ENCODE results near the gene CREBL2. TPM values are rescaled to one million over a fixed set of nuclear protein-coding genes. Genes with fewer than 3 reads are reported as not detected.
A peak's percentile ranks its signal among the peaks of the same experiment; 100 is the strongest.
"Not testable (repeated sequence)": the region's sequence is repeated elsewhere in the genome, so short reads cannot be mapped to it uniquely, and the experiment has no call there.

Gene CREBL2
- total RNA-seq, 2 experiments from 2014 or later: 13.2 to 14.3 TPM

DNA sequence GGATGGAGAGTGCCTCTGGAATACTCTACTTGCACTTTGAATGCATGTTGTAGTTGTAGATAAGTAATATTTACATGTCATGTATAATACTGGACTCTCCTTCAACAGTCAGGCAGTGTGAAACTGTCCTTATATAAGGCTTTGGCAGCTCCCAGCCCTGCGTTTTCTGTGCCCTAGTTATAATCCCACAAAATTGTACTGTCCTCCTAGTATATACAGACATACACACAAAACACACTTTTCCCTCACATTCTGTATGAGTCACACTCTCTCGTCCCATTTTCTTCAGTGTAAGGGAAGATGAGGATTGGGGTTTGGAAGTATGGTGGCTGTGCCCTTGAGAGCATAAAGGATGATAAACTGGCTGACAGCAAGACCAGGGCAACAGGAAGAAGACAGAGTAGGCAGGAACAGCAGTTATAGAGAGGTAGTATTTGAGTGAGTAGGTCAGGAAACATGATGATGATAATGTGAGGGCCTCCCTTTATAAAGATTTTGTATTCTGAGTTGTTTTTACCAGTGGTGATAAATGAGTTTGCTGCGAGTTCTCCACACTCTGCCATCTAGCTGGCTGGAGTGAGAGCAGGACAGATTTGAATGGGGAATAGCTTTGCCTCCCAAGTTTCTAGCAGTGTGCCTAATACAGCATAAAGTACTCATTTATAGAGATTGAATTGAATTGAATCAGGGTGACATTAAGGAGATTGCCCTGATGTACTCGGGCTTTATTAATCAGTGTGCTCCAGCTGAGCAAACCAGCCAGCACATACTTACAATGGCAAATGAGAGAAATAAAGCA is 5.0 kb downstream of the CREBL2 start:
- H3K4me1 Mint-ChIP-seq (ENCODE audit: low read depth): peaks cover 45% of the 10 kb centered on the region
- no peaks in the 10 kb centered on the region for H3K27me3 Mint-ChIP-seq (ENCODE audit: low read depth)
- peaks cover 31% of the 10 kb centered on the region for H3K36me3 Mint-ChIP-seq (ENCODE audit: low read depth)
- H3K27ac Mint-ChIP-seq: peak overlapping the region; percentile 8
- H3K9me3 Mint-ChIP-seq (ENCODE audit: insufficient read depth): no peaks in the 10 kb centered on the region
- POLR2A ChIA-PET: interaction anchor here (0.7 to 1.5 kb wide), 4 partner anchors 28 to 102 kb away, joined by 3 to 7 read pairs (median 3); no protein-coding TSS in a partner anchor
- DNase-seq (no peak), ATAC-seq (no peak)
- no peak overlapping the region for H3K4me3 Mint-ChIP-seq
- CTCF ChIA-PET: interaction anchor here (0.8 to 2.1 kb wide), 9 partner anchors 13 to 232 kb away, joined by 3 to 5 read pairs (median 3); no protein-coding TSS in a partner anchor

- H3K4me1 Mint-ChIP-seq (ENCODE audit: low read depth): peaks cover 52% of the 10 kb centered on the region
- POLR2A ChIA-PET; ATAC-seq; H3K27me3 Mint-ChIP-seq (ENCODE audit: low read depth); H3K27ac Mint-ChIP-seq; H3K9me3 Mint-ChIP-seq (ENCODE audit: insufficient read depth); H3K4me3 Mint-ChIP-seq; CTCF ChIA-PET; DNase-seq: not testable (repeated sequence)
- H3K36me3 Mint-ChIP-seq (ENCODE audit: low read depth): peaks cover 31% of the 10 kb centered on the region
Measured at GRCh38 chr12:12618064-12618463, 6.4 kb downstream of the CREBL2 start.

DNA sequence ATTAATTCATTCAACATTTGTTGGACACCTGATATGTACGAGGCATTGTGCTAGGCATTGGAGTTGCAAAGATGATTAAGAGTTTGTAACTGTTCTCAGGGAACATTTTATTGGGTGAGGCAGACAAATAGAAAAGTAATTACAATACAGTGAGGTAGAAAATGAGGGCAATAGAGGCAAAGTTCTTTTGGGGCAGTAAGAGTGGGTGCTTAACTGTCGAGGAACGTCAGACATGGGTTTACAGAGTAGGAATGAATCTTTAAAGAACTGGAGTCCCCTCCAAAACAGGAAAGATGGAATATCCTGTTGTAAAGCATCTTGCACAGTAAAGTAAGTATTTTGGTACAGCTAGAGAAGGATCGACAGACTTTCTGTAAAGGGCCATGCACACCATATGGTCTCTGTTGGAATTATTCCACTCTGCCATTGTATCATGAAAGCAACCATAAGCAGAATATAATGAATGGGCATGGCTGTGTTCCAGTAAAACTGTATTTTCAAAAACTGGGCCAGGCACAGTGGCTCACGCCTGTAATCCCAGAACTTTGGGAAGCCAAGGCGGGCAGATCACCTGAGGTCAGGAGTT is 9.1 kb downstream of the CREBL2 start:
- Mint-ChIP-seq H3K27ac (no peak overlapping the region), H3K9me3 (ENCODE audit: insufficient read depth) (peaks cover 4% of the 10 kb centered on the region), H3K27me3 (ENCODE audit: low read depth) (no peaks in the 10 kb centered on the region), H3K4me3 (no peak overlapping the region), H3K36me3 (ENCODE audit: low read depth) (peaks cover 35% of the 10 kb centered on the region), H3K4me1 (ENCODE audit: low read depth) (peaks cover 50% of the 10 kb centered on the region)
- DNase-seq (no peak), ATAC-seq (no peak)
- POLR2A ChIA-PET: interaction anchor here (0.6 to 1.3 kb wide), 2 partner anchors 115 to 223 kb away, joined by 3 read pairs; no protein-coding TSS in a partner anchor
- CTCF ChIA-PET: interaction anchor here (0.7 kb wide), 1 partner anchor 116 kb away, joined by 3 read pairs; no protein-coding TSS in a partner anchor

GRCh38 chr12:12622418-12622817 is 10.7 kb downstream of the CREBL2 start:
- peaks cover 38% of the 10 kb centered on the region for H3K4me1 Mint-ChIP-seq (ENCODE audit: low read depth)
- peaks cover 27% of the 10 kb centered on the region for H3K36me3 Mint-ChIP-seq (ENCODE audit: low read depth)
- DNase-seq (peak; percentile 31), ATAC-seq (peak; percentile 72)
- H3K4me3 Mint-ChIP-seq: peak overlapping the region; percentile 36
- H3K27me3 Mint-ChIP-seq (ENCODE audit: low read depth): no peaks in the 10 kb centered on the region
- ChIA-PET CTCF (interaction anchor here (1.0 to 1.4 kb wide), 3 partner anchors 23 to 33 kb away, joined by 3 to 4 read pairs (median 3); no protein-coding TSS in a partner anchor), POLR2A (interaction anchor here (0.6 to 1.0 kb wide), 3 partner anchors 94 to 745 kb away, joined by 3 to 4 read pairs (median 3); no protein-coding TSS in a partner anchor)
- peak overlapping the region; percentile 89 for H3K27ac Mint-ChIP-seq
- peaks cover 4% of the 10 kb centered on the region for H3K9me3 Mint-ChIP-seq (ENCODE audit: insufficient read depth)

DNA sequence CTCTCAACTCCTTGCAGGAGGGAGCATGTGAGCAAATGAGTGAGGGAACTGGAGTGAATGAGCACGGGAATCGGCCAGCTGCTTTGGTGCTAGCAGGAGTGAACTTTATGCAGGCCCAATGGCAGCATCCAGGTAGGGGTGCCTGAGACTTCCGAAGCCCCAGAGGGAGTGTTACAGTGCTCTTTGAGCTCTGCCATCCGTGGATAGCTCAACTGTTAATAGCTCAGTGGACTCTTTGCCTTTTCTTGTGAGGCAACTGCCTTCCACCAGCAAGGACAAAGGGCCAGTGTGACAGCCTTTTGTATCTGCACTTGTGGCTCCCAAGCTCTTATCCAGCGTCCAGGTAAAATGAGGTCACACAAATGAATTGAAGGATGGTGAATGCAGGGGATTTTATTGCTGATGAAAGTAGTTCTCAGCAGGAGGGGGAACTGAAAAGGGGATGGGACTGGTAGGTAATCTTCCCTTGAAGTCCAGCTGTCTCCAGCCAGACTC is 12.9 kb downstream of the CREBL2 start:
- DNase-seq (no peak), ATAC-seq (no peak)
- Mint-ChIP-seq H3K4me3 (no peak overlapping the region), H3K27me3 (ENCODE audit: low read depth) (no peaks in the 10 kb centered on the region), H3K36me3 (ENCODE audit: low read depth) (peaks cover 27% of the 10 kb centered on the region), H3K27ac (no peak overlapping the region), H3K4me1 (ENCODE audit: low read depth) (peaks cover 48% of the 10 kb centered on the region), H3K9me3 (ENCODE audit: insufficient read depth) (peaks cover 8% of the 10 kb centered on the region)
- ChIA-PET POLR2A (interaction anchor here (1.2 kb wide), 1 partner anchor 18 kb away, joined by 3 read pairs; no protein-coding TSS in a partner anchor), CTCF (interaction anchor here (0.7 to 1.7 kb wide), 2 partner anchors 21 to 248 kb away, joined by 3 to 5 read pairs; no protein-coding TSS in a partner anchor)

DNA sequence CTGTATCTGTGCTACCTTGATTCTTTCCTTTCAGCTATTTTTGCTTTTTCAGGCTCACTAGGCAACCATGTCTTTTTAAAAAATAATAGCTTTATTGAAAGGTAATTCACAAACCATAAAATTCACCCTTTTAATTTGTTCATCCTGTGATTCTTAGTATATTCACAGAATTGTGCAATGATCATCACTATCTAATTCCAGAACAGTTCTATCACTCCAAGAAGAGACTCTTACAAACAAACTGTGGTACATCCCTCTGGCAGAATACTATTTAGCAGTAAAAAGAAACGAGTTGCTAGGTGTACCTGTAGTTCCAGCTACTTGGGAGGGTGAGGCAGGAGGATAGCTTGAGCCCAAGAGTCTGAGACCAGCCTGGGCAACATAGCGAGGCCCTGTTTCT is 14.8 kb downstream of the CREBL2 start:
- DNase-seq (no peak), ATAC-seq (no peak)
- no peak overlapping the region for H3K4me3 Mint-ChIP-seq
- peaks cover 17% of the 10 kb centered on the region for H3K36me3 Mint-ChIP-seq (ENCODE audit: low read depth)
- ChIA-PET CTCF (no interaction called here), POLR2A (interaction anchor here (0.9 kb wide), 1 partner anchor 29 kb away, joined by 3 read pairs; no protein-coding TSS in a partner anchor)
- H3K27ac Mint-ChIP-seq: no peak overlapping the region
- peaks cover 8% of the 10 kb centered on the region for H3K9me3 Mint-ChIP-seq (ENCODE audit: insufficient read depth)
- no peaks in the 10 kb centered on the region for H3K27me3 Mint-ChIP-seq (ENCODE audit: low read depth)
- H3K4me1 Mint-ChIP-seq (ENCODE audit: low read depth): peaks cover 47% of the 10 kb centered on the region

DNA sequence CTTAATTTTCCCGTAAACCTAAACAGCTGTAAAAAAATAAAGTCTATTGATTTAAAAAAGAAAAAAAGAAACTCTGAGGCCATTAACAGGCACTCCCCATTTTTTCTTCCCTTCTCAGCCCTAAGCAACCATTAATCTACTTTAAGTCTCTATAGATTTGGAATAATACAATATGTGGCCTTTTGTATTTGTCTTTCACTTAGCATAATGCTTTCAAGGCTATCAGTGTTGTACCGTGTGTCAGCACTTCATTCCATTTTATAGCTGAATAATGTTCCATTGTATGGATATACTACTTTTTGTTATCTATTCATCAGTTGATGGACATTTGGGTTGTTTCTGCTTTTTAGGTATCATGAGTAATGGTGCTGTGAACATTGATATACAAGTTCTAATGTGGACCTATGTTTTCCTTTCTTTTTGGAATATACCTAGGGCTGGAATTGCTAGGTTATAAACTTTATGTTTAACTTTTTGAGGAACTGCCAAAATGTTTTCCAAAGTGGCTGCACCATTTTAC is 15.7 kb downstream of the CREBL2 start:
- Mint-ChIP-seq H3K4me3 (no peak overlapping the region), H3K27ac (no peak overlapping the region), H3K36me3 (ENCODE audit: low read depth) (peaks cover 16% of the 10 kb centered on the region), H3K4me1 (ENCODE audit: low read depth) (peaks cover 38% of the 10 kb centered on the region), H3K27me3 (ENCODE audit: low read depth) (no peaks in the 10 kb centered on the region), H3K9me3 (ENCODE audit: insufficient read depth) (peaks cover 8% of the 10 kb centered on the region)
- ATAC-seq (no peak), DNase-seq (no peak)
- ChIA-PET POLR2A (no interaction called here), CTCF (no interaction called here)

- Mint-ChIP-seq H3K9me3 (ENCODE audit: insufficient read depth) (peaks cover 8% of the 10 kb centered on the region), H3K4me3 (no peak overlapping the region), H3K27me3 (ENCODE audit: low read depth) (no peaks in the 10 kb centered on the region), H3K36me3 (ENCODE audit: low read depth) (peaks cover 16% of the 10 kb centered on the region), H3K4me1 (ENCODE audit: low read depth) (peaks cover 32% of the 10 kb centered on the region), H3K27ac (no peak overlapping the region)
- CTCF ChIA-PET: interaction anchor here (0.7 kb wide), 1 partner anchor 545 kb away, joined by 3 read pairs; no protein-coding TSS in a partner anchor
- POLR2A ChIA-PET: interaction anchor here (0.7 kb wide), 1 partner anchor 153 kb away, joined by 3 read pairs; no protein-coding TSS in a partner anchor
- no peak for ATAC-seq
- DNase-seq: no peak
Measured at GRCh38 chr12:12628013-12628412, 16.3 kb downstream of the CREBL2 start.

DNA sequence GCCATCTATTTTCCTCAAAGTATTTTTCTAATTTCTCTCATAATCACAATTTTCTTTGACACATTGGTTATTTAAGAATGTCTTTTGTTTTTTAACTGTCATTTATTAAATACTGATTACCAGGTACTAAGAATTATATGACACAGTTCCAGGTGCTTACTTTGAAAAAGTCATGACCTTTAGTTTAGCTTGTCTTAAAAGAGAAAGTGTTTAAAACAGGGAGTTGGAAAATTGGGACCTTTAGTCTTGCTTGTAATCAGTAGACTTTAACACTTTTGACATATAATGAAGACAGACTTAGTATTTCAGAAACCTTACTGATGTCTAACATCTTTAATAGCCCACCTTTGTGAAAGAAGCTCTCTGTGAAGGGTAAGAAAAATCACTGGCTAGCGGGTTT is 19.2 kb downstream of the CREBL2 start:
- CTCF ChIA-PET: interaction anchor here (1.0 to 3.8 kb wide), 10 partner anchors 11 to 254 kb away, joined by 3 to 21 read pairs (median 4); no protein-coding TSS in a partner anchor
- no peak overlapping the region for H3K27ac Mint-ChIP-seq

GRCh38 chr12:12635651-12636050 is 24.0 kb downstream of the CREBL2 start:
- DNase-seq (no peak), ATAC-seq (no peak)
- ChIA-PET POLR2A (no interaction called here), CTCF (interaction anchor here (0.7 to 1.1 kb wide), 2 partner anchors 32 to 68 kb away, joined by 3 to 4 read pairs; no protein-coding TSS in a partner anchor)
- Mint-ChIP-seq H3K4me1 (ENCODE audit: low read depth) (peaks cover 7% of the 10 kb centered on the region), H3K36me3 (ENCODE audit: low read depth) (peaks cover 41% of the 10 kb centered on the region), H3K9me3 (ENCODE audit: insufficient read depth) (peaks cover 15% of the 10 kb centered on the region), H3K27me3 (ENCODE audit: low read depth) (no peaks in the 10 kb centered on the region), H3K27ac (no peak overlapping the region), H3K4me3 (no peak overlapping the region)

More for the DNA sequence above, 19.2 kb downstream of the CREBL2 start:
- H3K4me3 Mint-ChIP-seq: no peak overlapping the region
- POLR2A ChIA-PET: interaction anchor here (0.8 kb wide), 1 partner anchor 85 kb away, joined by 3 read pairs; no protein-coding TSS in a partner anchor
- peaks cover 23% of the 10 kb centered on the region for H3K4me1 Mint-ChIP-seq (ENCODE audit: low read depth)
- peaks cover 4% of the 10 kb centered on the region for H3K9me3 Mint-ChIP-seq (ENCODE audit: insufficient read depth)
- DNase-seq (no peak), ATAC-seq (no peak)
- H3K36me3 Mint-ChIP-seq (ENCODE audit: low read depth): peaks cover 11% of the 10 kb centered on the region
- H3K27me3 Mint-ChIP-seq (ENCODE audit: low read depth): no peaks in the 10 kb centered on the region

- CTCF ChIA-PET: interaction anchor here (0.7 kb wide), 1 partner anchor 160 kb away, joined by 3 read pairs; no protein-coding TSS in a partner anchor
- no peak for ATAC-seq
- H3K27ac Mint-ChIP-seq: no peak overlapping the region
Measured at GRCh38 chr12:12636641-12637040, 25.0 kb downstream of the CREBL2 start.

More at GRCh38 chr12:12636641-12637040, 25.0 kb downstream of the CREBL2 start:
- Mint-ChIP-seq H3K4me3 (no peak overlapping the region), H3K27me3 (ENCODE audit: low read depth) (no peaks in the 10 kb centered on the region), H3K9me3 (ENCODE audit: insufficient read depth) (peaks cover 18% of the 10 kb centered on the region), H3K36me3 (ENCODE audit: low read depth) (peaks cover 47% of the 10 kb centered on the region), H3K4me1 (ENCODE audit: low read depth) (no peaks in the 10 kb centered on the region)
- no peak for DNase-seq
- POLR2A ChIA-PET: no interaction called here
